GM12878 (cell line): ENCODE results near the gene SP110. TPM values are rescaled to one million over a fixed set of nuclear protein-coding genes. Genes with fewer than 3 reads are reported as not detected.

Experiments used
- BMI1 ChIP-seq: fragments of 450-650 bp; IDR thresholded peaks from 2 replicates; pipeline ENCODE4 v1.6.1; 2016; ENCODE audit warnings: mild to moderate bottlenecking, moderate library complexity, borderline replicate concordance
- CBX3 ChIP-seq: fragments of 200-600 bp; sonication (generic); IDR thresholded peaks from 2 replicates; pipeline ENCODE4 v1.6.1; 2016; ENCODE audit warnings: low read depth, borderline replicate concordance
- CREM ChIP-seq: IDR thresholded peaks from 2 replicates; pipeline ENCODE4 v1.6.1; 2014; ENCODE audit warnings: antibody characterized with exemption, low read depth
- HCFC1 ChIP-seq: fragments of 150-350 bp; IDR thresholded peaks from 2 replicates; pipeline ENCODE4 v1.6.1; 2014; ENCODE audit warnings: low read length
- MYB ChIP-seq: fragments of 150-350 bp; IDR thresholded peaks from 2 replicates; pipeline ENCODE4 v1.6.1; 2014; ENCODE audit warnings: mild to moderate bottlenecking, low read depth, low read length, borderline replicate concordance
- MYC ChIP-seq: IDR thresholded peaks from 2 replicates; pipeline ENCODE4 v1.6.1; 2011; ENCODE audit warnings: mild to moderate bottlenecking, low read length, moderate library complexity, inconsistent platforms; ENCODE audit not compliant: insufficient read depth, insufficient replicate concordance, insufficient read length, severe bottlenecking
- NR2F1 ChIP-seq: fragments of 450-650 bp; conservative IDR thresholded peaks from 2 replicates; pipeline ENCODE4 v1.6.1; 2017; ENCODE audit warnings: mild to moderate bottlenecking
- NRF1 ChIP-seq: conservative IDR thresholded peaks from 2 replicates; pipeline ENCODE4 v1.6.1; 2011; ENCODE audit warnings: mild to moderate bottlenecking, low read depth, low read length, improper control_type of control experiment
- PAX8 ChIP-seq: fragments of 450-650 bp; IDR thresholded peaks from 2 replicates; pipeline ENCODE4 v1.6.1; 2017; ENCODE audit warnings: mild to moderate bottlenecking, moderate library complexity
- POU2F2 ChIP-seq: IDR thresholded peaks from 3 replicates; pipeline ENCODE4 v1.6.1; 2011; ENCODE audit warnings: low read depth, mild to moderate bottlenecking, low read length, borderline replicate concordance
- RUNX3 ChIP-seq: IDR thresholded peaks from 2 replicates; pipeline ENCODE4 v1.6.1; 2012; ENCODE audit warnings: low read length, inconsistent platforms
- SMAD5 ChIP-seq: IDR thresholded peaks from 2 replicates; pipeline ENCODE4 v1.6.1; 2016; ENCODE audit warnings: antibody characterized with exemption, low read depth
- TAF1 ChIP-seq: IDR thresholded peaks from 2 replicates; pipeline ENCODE4 v1.6.1; 2011; ENCODE audit warnings: mild to moderate bottlenecking, low read depth, low read length, borderline replicate concordance
- ZZZ3 ChIP-seq: IDR thresholded peaks from 2 replicates; pipeline ENCODE4 v1.6.1; 2011; ENCODE audit warnings: low read depth; ENCODE audit not compliant: control insufficient read depth, insufficient read length
- polyA plus RNA-seq, 11 experiments: library from polyadenylated mRNA; depleted of rRNA in 4 of 11; unstranded in 6 of 11; stranded (reverse) in 5 of 11; fragments of >200 nt; fragmentation: Nextera tagmentation in 4 of 11; fragmentation: Illumina TruSeq in 1 of 11; extraction: Ambion mirVana in 4 of 11; extraction: Trizol in 1 of 11; gene quantifications; 1 replicate in 1 of 11; 2 replicates in 10 of 11; pipeline versions ENCODE4 v1.2.1 to v1.2.3, GENCODE V29; 2011 to 2016; ENCODE audit warnings: inconsistent platforms in 2 of 11, missing spikeins in 2 of 11, low read depth in 1 of 11
- total RNA-seq, 4 experiments: library from RNA; depleted of rRNA in 3 of 4; stranded (reverse); fragments of >200 nt in 3 of 4; fragmentation: Illumina TruSeq in 1 of 4; extraction: Trizol in 1 of 4; gene quantifications; 2 replicates each; pipeline versions ENCODE4 v1.2.1 to v1.2.3, GENCODE V29; 2013 to 2021
- TF ChIP-seq, protein P1 (sequence below): fragments of 450-650 bp; conservative IDR thresholded peaks from 2 replicates; pipeline ENCODE4 v1.6.1; 2017; ENCODE audit warnings: mild to moderate bottlenecking, moderate library complexity
- TF ChIP-seq, protein P2 (sequence below): IDR thresholded peaks from 2 replicates; pipeline ENCODE4 v1.6.1; 2012; ENCODE audit warnings: low read depth, low read length, improper control_type of control experiment
- TF ChIP-seq, protein P3 (sequence below), 3 experiments: IDR thresholded peaks in 2 of 3; conservative IDR thresholded peaks in 1 of 3; 2 replicates each; pipeline ENCODE4 v1.5.1; 2011; ENCODE audit warnings: low read depth in 3 of 3, low read length in 3 of 3, mild to moderate bottlenecking in 3 of 3, control low read depth in 2 of 3, moderate library complexity in 2 of 3, inconsistent platforms in 1 of 3, mixed read lengths in 1 of 3; ENCODE audit not compliant: control insufficient read depth in 2 of 3, insufficient read depth in 1 of 3; ENCODE audit errors: extremely low read depth in 1 of 3
- TF ChIP-seq, protein P4 (sequence below): IDR thresholded peaks from 2 replicates; pipeline ENCODE4 v1.6.1; 2012; ENCODE audit warnings: low read depth, low read length, improper control_type of control experiment
- TF ChIP-seq, protein P5 (sequence below): fragments of 450-650 bp; formaldehyde crosslinking; IDR thresholded peaks from 2 replicates; pipeline ENCODE4 v1.4.0; 2022; ENCODE audit warnings: mild to moderate bottlenecking, moderate library complexity
- TF ChIP-seq, protein P6 (sequence below): IDR thresholded peaks from 2 replicates; pipeline ENCODE4 v1.6.1; 2012; ENCODE audit warnings: low read depth, low read length, improper control_type of control experiment

The SP110 gene
- total and polyA plus RNA-seq, 10 of the 15 experiments (the other 5 are each of a cell fraction or from before 2014, with no cell fraction given): 81.2 to 149 (median 100) TPM

DNA sequence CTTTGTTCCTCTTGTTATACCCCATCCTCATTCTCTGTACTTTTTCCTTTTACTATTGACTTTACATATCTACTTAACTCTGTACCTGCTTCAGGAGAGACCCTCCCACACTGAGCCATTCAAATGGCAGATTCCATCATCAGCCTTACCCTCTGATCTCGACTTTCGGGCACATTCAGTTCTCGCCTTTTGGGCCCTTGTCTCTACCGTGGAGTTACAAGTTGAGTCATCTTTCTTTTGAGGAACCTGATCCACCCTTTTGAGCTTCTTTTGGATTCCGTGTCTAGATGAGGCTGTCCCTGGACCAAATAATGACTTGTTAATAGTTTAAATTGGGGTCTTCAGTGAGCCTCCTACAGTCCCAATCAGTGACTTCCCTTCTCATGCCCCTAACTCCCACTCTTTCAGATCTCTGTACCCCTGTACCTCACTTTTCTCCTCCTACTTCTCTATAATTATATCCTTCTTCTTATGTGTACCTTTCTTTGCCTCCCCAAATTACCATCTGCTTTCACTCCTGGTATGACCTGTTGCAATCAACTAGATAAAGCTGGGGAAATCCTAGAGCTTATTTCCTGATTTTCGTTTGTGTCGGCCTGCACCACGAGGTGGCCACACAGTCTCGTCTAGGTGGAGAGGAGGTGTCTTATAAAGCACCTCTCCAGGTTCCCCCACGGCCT, 17.2 kb downstream of the SP110 start (continued):
- TF ChIP-seq, protein P1, sequence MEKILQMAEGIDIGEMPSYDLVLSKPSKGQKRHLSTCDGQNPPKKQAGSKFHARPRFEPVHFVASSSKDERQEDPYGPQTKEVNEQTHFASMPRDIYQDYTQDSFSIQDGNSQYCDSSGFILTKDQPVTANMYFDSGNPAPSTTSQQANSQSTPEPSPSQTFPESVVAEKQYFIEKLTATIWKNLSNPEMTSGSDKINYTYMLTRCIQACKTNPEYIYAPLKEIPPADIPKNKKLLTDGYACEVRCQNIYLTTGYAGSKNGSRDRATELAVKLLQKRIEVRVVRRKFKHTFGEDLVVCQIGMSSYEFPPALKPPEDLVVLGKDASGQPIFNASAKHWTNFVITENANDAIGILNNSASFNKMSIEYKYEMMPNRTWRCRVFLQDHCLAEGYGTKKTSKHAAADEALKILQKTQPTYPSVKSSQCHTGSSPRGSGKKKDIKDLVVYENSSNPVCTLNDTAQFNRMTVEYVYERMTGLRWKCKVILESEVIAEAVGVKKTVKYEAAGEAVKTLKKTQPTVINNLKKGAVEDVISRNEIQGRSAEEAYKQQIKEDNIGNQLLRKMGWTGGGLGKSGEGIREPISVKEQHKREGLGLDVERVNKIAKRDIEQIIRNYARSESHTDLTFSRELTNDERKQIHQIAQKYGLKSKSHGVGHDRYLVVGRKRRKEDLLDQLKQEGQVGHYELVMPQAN: no peak
- TF ChIP-seq, protein P2, sequence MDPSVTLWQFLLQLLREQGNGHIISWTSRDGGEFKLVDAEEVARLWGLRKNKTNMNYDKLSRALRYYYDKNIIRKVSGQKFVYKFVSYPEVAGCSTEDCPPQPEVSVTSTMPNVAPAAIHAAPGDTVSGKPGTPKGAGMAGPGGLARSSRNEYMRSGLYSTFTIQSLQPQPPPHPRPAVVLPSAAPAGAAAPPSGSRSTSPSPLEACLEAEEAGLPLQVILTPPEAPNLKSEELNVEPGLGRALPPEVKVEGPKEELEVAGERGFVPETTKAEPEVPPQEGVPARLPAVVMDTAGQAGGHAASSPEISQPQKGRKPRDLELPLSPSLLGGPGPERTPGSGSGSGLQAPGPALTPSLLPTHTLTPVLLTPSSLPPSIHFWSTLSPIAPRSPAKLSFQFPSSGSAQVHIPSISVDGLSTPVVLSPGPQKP: no peak
- TF ChIP-seq CBX3 (no peak), CREM (no peak; the same call in 1 of the 2 replicates), MYB (no peak), TAF1 (no peak), NRF1 (no peak), ZZZ3 (no peak), POU2F2 (no peak), PAX8 (no peak), HCFC1 (no peak), RUNX3 (peak; percentile 45; the same call in 1 of the 2 replicates), MYC (no peak), BMI1 (0 out of 2 replicates have a peak, but pooled peaks have one; percentile 33), NR2F1 (peak; percentile 30; the same call in 1 of the 2 replicates), SMAD5 (no peak)
- TF ChIP-seq, protein P3, sequence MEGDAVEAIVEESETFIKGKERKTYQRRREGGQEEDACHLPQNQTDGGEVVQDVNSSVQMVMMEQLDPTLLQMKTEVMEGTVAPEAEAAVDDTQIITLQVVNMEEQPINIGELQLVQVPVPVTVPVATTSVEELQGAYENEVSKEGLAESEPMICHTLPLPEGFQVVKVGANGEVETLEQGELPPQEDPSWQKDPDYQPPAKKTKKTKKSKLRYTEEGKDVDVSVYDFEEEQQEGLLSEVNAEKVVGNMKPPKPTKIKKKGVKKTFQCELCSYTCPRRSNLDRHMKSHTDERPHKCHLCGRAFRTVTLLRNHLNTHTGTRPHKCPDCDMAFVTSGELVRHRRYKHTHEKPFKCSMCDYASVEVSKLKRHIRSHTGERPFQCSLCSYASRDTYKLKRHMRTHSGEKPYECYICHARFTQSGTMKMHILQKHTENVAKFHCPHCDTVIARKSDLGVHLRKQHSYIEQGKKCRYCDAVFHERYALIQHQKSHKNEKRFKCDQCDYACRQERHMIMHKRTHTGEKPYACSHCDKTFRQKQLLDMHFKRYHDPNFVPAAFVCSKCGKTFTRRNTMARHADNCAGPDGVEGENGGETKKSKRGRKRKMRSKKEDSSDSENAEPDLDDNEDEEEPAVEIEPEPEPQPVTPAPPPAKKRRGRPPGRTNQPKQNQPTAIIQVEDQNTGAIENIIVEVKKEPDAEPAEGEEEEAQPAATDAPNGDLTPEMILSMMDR (IDR thresholded peaks at IDR 0.05 in 2 of 3, conservative IDR thresholded peaks at IDR 0.05 in 1 of 3; ENCODE audit: control insufficient read depth in 2 of 3, extremely low read depth in 1 of 3, insufficient read depth in 1 of 3, low read depth in 3 of 3, low read length in 3 of 3): peak; percentile 40 to 77 (median 44); a peak in 4 of 6 replicates
- TF ChIP-seq, protein P4, sequence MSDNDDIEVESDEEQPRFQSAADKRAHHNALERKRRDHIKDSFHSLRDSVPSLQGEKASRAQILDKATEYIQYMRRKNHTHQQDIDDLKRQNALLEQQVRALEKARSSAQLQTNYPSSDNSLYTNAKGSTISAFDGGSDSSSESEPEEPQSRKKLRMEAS: peak; percentile 43; the same call in 1 of the 2 replicates
- TF ChIP-seq, protein P5, sequence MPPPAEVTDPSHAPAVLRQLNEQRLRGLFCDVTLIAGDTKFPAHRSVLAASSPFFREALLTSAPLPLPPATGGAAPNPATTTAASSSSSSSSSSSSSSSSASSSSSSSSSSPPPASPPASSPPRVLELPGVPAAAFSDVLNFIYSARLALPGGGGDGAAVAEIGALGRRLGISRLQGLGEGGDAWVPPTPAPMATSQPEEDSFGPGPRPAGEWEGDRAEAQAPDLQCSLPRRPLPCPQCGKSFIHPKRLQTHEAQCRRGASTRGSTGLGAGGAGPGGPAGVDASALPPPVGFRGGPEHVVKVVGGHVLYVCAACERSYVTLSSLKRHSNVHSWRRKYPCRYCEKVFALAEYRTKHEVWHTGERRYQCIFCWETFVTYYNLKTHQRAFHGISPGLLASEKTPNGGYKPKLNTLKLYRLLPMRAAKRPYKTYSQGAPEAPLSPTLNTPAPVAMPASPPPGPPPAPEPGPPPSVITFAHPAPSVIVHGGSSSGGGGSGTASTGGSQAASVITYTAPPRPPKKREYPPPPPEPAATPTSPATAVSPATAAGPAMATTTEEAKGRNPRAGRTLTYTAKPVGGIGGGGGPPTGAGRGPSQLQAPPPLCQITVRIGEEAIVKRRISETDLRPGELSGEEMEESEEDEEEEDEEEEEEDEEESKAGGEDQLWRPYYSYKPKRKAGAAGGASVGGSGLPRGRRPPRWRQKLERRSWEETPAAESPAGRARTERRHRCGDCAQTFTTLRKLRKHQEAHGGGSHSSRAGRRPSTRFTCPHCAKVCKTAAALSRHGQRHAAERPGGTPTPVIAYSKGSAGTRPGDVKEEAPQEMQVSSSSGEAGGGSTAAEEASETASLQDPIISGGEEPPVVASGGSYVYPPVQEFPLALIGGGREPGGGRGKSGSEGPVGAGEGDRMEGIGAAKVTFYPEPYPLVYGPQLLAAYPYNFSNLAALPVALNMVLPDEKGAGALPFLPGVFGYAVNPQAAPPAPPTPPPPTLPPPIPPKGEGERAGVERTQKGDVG: no peak
- TF ChIP-seq, protein P6, sequence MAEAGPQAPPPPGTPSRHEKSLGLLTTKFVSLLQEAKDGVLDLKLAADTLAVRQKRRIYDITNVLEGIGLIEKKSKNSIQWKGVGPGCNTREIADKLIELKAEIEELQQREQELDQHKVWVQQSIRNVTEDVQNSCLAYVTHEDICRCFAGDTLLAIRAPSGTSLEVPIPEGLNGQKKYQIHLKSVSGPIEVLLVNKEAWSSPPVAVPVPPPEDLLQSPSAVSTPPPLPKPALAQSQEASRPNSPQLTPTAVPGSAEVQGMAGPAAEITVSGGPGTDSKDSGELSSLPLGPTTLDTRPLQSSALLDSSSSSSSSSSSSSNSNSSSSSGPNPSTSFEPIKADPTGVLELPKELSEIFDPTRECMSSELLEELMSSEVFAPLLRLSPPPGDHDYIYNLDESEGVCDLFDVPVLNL: no peak
